H1 (cell line): ENCODE data around the gene KCNQ1.

ENCODE experiments used
- CHD2 ChIP-seq: IDR thresholded peaks from 2 replicates; pipeline ENCODE4 v1.6.1; 2012; ENCODE audit warnings: low read length, improper control_type of control experiment
- CREB1 ChIP-seq: IDR thresholded peaks from 2 replicates; pipeline ENCODE4 v1.6.1; 2012; ENCODE audit warnings: inconsistent platforms
- EGR1 ChIP-seq: IDR thresholded peaks from 2 replicates; pipeline ENCODE4 v1.6.1; 2011; ENCODE audit warnings: low read depth, low read length, borderline replicate concordance
- GABPA ChIP-seq: IDR thresholded peaks from 2 replicates; pipeline ENCODE4 v1.6.1; 2011; ENCODE audit warnings: mild to moderate bottlenecking, low read length, moderate library complexity, borderline replicate concordance; ENCODE audit not compliant: insufficient read depth
- JUND ChIP-seq: IDR thresholded peaks from 2 replicates; pipeline ENCODE4 v1.6.1; 2011; ENCODE audit warnings: mild to moderate bottlenecking, improper control_type of control experiment, low read length
- POLR2A ChIP-seq, 2 experiments: IDR thresholded peaks; 1 replicate in 1 of 2; 2 replicates in 1 of 2; pipeline ENCODE4 v1.6.1; 2011; ENCODE audit warnings: low read depth in 2 of 2, low read length in 2 of 2, mild to moderate bottlenecking in 2 of 2; ENCODE audit errors: control extremely low read depth in 1 of 2
- POU5F1 ChIP-seq: IDR thresholded peaks from 2 replicates; pipeline ENCODE4 v1.6.1; 2011; ENCODE audit warnings: low read depth, mild to moderate bottlenecking, low read length, moderate library complexity
- RXRA ChIP-seq: IDR thresholded peaks from 2 replicates; pipeline ENCODE4 v1.6.1; 2011; ENCODE audit warnings: low read depth, mild to moderate bottlenecking, low read length, moderate library complexity; ENCODE audit not compliant: insufficient read depth
- YY1 ChIP-seq: IDR thresholded peaks from 2 replicates; pipeline ENCODE4 v1.6.1; 2011; ENCODE audit warnings: low read depth, mild to moderate bottlenecking, low read length
- TF ChIP-seq, protein P1 (sequence below): IDR thresholded peaks from 2 replicates; pipeline ENCODE4 v1.6.1; 2012; ENCODE audit warnings: inconsistent platforms
- TF ChIP-seq, protein P2 (sequence below), 3 experiments: IDR thresholded peaks; 1 replicate in 2 of 3; 2 replicates in 1 of 3; pipeline versions ENCODE4 v1.5.1 to v1.6.1; 2011; ENCODE audit warnings: low read length in 3 of 3, mild to moderate bottlenecking in 3 of 3, inconsistent platforms in 2 of 3, low read depth in 1 of 3, moderate library complexity in 1 of 3; ENCODE audit not compliant: insufficient read depth in 1 of 3; ENCODE audit errors: control extremely low read depth in 1 of 3

DNA sequence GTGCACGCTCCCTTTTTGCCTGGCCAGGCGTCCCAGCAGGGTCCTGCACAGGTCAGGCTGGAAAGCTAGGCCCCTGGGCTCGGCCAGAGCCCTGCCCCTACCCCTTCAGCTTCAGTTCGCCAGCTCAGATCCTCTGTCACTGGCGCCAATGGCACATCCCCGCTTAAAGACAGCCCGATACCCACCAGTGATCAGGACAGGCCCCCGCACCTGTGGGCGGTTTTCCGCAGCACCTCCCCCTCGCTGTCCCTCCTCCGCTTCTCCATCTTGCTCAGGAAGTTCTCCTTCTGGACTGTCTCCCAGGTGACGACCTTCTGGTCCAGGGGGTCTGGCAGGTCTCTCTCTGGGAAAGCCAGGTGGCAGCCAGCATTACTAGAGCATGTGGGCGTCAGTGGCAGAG, 38.4 kb upstream of the KCNQ1 start:
- TF ChIP-seq, protein P1, sequence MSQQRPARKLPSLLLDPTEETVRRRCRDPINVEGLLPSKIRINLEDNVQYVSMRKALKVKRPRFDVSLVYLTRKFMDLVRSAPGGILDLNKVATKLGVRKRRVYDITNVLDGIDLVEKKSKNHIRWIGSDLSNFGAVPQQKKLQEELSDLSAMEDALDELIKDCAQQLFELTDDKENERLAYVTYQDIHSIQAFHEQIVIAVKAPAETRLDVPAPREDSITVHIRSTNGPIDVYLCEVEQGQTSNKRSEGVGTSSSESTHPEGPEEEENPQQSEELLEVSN = no peak
- TF ChIP-seq POLR2A (IDR thresholded peaks at IDR 0.05; ENCODE audit: control extremely low read depth in 1 of 2, low read depth in 2 of 2, low read length in 2 of 2) (no peak), RXRA (no peak), JUND (no peak), GABPA (no peak), POU5F1 (no peak), EGR1 (no peak), CHD2 (no peak), CREB1 (no peak), YY1 (no peak)
- TF ChIP-seq, protein P2, sequence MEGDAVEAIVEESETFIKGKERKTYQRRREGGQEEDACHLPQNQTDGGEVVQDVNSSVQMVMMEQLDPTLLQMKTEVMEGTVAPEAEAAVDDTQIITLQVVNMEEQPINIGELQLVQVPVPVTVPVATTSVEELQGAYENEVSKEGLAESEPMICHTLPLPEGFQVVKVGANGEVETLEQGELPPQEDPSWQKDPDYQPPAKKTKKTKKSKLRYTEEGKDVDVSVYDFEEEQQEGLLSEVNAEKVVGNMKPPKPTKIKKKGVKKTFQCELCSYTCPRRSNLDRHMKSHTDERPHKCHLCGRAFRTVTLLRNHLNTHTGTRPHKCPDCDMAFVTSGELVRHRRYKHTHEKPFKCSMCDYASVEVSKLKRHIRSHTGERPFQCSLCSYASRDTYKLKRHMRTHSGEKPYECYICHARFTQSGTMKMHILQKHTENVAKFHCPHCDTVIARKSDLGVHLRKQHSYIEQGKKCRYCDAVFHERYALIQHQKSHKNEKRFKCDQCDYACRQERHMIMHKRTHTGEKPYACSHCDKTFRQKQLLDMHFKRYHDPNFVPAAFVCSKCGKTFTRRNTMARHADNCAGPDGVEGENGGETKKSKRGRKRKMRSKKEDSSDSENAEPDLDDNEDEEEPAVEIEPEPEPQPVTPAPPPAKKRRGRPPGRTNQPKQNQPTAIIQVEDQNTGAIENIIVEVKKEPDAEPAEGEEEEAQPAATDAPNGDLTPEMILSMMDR (IDR thresholded peaks at IDR 0.05; ENCODE audit: control extremely low read depth in 1 of 3, insufficient read depth in 1 of 3, low read depth in 1 of 3, low read length in 3 of 3) = no peak
